ENCODE data around the gene GALNT3.
A peak's percentile ranks its signal among the peaks of the same experiment; 100 is the strongest.

The GALNT3 gene

DNA sequence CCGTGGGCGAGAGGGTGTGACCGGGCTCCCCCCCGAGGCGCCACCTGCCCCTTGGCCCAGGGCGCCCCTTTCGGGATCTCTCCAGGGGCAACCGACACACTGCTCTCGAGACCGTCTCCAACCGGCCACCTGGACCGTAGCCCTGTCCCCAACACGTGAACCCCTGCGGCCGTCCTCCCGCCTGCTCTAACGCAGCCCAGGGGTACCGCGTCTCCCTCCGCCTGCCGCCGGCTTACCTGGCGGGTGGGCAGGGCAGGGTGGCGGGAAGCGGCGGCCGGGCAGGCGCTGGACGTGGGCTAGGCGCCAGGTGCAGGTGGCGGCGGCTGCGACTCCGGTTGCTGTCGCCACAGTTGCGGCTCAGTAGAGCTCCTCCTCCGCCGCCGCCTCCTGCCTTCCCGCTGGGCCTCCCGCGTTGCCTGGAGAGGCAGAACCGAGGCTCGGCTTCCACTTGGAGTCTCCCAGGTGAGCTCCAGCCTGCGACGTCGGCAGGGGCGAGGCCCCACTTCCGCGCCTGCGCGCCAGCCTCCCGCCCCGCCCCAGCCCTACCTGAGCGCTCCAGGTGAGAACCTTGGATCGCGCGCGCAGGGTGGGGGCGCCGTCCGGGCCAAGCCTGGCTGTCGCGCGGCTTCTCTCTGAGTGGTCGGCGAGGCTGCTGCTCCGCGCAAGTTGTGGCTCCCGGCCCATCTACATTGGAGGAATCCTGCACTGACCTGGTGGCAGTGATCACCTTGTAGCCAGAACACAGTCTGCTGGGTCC is at the start of gene GALNT3:
TSS of gene GALNT3 (minus strand) at position 469 of the 757 bp plus-strand sequence. CDS start 23,547 bp downstream, outside the sequence.
- no peak for DNase-seq (ENCODE audit: low spot score)

DNA sequence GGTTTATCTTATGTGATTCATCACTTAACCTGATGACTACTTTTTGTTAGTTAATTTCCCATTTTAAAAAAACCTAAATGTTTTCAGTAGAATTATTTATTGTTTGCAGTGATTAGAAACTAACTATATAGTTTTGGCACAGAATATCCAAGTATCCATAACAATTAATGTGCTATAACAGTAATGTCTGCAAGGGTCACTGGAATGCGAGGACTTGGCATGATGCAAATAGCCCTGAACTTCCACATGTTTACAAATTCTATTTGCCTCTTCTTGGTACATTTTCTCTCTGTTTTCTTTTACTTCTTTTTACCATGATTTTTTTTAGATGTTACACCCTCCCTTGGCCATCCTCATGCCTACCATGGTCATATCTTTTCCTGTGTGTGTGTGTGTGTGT is 49.3 kb upstream of the GALNT3 start:
- no peak for DNase-seq (ENCODE audit: low spot score)

DNA sequence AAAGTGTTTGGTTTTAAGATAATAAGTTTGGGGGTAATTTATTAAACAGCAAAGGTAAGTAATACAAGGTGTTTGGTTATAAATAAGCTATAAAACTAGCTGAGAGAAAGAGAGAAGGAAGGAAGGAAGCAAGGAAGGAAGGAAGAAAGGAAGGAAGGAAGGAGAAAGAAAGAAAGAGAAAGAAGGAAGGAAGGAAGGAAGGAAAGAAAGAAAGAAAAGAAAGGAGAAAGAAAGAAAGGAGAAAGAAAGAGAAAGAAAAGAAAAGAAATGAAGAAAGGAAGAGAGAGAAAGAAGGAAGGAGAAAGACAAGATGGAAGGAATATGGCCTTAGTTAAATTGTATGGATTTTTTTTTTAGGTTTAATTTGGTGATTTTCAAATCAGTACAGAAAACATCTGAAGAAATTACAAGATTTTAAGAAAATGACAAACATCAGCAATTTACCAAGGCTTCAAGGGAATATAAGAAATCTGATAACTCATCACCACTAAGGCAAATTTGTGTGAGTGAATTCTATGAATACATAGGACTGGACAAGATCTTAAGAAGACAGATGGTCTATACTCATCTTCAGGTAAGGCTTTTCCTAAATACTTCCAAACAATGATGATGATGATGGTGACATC is 46.4 kb upstream of the GALNT3 start:
- no peak for DNase-seq (ENCODE audit: low spot score)

DNA sequence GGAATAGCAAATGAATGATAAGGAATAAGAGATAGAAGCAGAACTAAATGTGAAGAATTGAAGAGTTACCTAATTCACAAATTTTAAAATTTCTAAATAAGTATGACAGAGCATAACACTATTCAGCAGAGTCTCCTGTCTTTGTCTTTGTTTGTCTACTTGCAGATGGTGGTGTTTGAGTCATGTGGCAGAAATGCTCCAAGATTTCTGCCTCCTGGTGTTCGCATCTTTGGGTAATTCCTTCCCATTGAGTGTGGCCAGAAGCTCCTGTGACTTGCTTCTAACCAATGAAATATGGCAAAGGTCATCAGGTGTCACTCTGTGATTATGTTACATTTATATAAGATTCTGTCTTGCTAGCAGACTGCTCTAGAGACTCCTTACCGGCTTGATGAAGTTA is 45.6 kb upstream of the GALNT3 start:
- DNase-seq (ENCODE audit: low spot score) = no peak

DNA sequence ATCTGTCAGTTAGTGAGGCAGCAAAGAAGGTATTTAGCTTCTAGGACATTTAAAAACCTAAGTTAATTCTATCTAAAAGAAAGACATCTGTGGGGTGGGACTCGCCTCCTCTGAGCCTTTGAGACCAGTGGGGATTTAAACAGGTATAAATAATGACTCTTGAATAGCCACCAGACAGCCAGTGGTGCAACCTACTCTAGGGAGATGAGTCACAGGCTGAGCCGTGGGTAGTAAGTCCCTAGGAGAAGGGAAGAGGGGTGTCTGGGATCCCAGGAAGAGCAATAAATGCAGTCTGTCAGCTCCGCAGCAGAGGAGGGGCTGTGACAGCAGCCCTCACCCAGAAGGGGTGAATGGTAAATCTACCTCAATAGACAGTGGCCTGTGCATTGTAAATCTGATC is 43.1 kb upstream of the GALNT3 start:
- DNase-seq (ENCODE audit: low spot score) = peak; percentile 21

DNA sequence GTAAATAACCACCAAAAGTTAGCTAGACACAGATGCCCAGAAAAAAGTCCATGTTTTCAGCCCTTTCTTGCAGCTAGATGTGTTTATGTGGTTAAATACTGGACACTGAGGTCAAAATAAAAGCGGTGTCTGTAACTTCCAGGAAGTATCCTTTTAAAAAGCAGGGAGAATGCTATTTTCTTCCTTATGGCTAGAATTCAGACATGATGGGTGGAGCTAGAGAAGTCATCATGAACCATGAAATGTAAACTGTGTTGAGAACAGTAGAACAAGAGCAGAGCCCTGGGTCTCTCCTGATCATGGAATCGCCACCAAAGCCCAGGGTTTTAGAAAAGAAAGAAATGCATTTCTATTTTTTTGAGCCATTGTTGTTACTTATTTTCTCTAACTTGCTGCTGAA is 41.3 kb upstream of the GALNT3 start:
- DNase-seq (ENCODE audit: low spot score) = no peak

DNA sequence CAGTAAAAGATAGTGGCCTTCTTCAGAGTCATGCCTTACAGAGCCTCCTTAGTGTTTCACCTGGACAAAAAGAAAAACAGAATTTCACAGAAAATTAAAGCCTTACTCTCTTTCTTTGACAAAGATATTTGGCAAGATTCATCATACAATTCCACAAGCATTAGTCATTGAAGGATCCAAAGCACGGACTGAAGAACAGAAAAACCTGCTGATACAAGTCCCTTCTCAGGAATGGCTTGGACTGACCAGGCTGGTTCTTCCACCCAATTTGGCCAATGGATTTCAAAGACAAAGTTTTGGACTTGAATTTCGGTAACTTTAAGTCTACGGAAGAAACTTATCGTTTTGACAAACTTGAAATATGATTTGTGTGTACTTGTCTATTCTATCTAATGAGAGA is 39.1 kb upstream of the GALNT3 start:
- DNase-seq (ENCODE audit: low spot score) = peak; percentile 13

DNA sequence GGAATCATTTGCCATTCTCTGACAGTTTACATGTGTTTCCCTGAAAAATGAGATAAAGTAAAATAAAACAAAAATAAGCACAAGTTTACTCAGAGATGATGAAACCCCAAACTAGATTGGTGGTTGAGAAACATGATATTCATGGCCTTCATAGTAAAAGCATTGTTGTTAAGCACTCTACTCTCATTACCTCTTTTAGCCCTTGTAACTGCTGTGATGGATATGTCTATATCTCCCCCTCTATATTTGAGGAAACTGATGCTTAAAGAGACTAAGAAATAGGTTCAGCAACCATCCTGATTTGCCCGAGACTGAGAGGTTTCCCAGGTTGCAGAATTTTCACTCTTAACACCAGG is 33.9 kb upstream of the GALNT3 start:
- no peak for DNase-seq (ENCODE audit: low spot score)

DNA sequence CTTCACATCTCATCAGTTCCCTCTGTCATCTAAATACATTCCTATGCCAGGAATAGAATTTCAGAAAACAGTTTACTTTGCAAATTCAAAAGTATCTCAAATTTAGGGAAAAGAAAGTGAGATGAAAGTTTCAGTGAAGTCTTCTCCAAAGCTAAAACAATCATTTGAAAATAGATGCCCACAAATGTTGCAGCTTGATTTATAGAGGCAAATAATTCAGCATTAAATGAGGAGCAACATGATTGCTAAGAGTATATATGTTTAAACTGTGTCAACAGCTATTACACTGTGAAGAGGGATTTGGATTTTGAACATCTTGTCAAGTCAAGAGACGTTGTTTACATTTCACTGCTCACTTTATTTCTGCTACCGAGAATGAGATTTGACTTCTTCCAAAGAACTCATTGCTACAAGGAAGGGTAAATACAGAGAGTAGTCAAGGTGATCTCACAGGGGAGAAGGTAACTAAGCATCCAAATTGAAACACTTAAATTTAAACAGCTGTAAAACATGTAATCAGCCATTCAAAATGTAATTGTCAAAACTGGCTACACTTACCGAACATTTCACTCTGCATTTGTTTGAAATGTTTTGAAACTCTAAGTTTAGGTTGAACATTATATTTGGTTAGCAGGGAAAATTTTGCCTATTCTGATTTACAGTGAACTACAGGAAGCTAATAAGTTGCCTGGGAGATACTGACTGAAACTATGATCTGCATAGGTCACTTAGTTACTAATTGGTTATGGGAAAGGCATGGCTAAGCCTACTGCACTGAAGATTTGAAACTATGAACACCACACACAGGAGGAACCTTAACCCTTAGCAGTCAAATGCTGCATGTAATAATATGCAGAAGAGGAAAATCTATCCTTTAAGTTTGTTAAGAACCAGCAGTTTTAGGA is 33.2 kb upstream of the GALNT3 start:
- no peak for DNase-seq (ENCODE audit: low spot score)

DNA sequence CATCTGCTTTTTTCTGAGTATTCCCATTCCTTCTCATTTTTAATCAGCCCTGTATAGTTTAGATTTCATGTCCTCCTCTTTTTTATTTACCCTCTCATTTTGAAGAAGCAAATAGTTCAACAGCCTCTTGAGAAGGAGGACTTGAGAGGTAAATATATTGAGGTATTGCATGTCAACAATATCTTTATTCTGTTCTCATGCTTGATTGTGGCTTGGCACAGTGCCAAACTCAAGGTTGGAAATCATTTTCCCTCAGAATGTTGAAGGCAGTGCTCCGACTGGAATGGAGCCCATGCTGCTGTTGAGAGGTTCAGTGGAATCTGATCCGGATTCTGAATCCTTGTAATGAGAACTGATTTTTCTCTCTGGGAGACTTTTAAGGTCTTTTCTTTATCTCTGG is 31.0 kb upstream of the GALNT3 start:
- no peak for DNase-seq (ENCODE audit: low spot score)

DNA sequence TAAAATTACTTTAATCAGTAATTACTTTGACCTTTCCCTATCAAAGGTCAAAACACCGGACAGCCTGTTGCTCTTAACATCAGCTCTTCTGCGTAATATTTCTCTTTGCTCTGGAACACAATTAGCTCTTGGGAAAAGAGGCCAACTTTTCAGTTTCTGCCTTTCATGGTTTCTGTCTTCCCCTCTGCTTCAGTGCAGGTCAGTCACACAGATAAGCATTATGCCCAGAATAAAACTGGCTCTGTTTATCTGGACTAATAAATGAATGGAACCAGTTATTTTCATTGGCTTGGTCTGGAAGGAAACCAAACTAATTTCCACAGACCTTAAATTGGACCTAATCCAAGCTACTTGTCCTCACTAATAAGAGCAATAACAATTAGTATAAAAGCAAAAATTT is 26.2 kb upstream of the GALNT3 start:
- peak; percentile 53 for DNase-seq (ENCODE audit: low spot score)

DNA sequence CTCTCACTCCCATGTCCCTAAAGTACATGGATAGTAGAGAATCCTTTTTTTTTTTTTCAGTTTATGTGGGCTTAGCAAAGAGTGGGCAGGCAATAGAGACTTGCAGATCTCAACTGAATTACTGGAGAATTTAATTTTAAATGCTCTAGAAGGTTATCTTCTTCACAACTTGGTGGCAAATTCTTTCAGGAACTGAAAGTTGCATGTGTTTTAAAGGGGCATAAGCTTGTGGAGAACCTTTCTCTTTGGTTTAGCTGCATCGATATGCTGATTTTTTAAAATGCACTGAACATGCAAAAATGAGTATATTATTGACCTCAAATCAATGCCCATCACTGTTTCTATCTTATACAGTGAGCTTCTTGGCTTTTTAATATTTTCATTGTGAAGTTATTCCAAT is 24.9 kb upstream of the GALNT3 start:
- DNase-seq (ENCODE audit: low spot score) = no peak

DNA sequence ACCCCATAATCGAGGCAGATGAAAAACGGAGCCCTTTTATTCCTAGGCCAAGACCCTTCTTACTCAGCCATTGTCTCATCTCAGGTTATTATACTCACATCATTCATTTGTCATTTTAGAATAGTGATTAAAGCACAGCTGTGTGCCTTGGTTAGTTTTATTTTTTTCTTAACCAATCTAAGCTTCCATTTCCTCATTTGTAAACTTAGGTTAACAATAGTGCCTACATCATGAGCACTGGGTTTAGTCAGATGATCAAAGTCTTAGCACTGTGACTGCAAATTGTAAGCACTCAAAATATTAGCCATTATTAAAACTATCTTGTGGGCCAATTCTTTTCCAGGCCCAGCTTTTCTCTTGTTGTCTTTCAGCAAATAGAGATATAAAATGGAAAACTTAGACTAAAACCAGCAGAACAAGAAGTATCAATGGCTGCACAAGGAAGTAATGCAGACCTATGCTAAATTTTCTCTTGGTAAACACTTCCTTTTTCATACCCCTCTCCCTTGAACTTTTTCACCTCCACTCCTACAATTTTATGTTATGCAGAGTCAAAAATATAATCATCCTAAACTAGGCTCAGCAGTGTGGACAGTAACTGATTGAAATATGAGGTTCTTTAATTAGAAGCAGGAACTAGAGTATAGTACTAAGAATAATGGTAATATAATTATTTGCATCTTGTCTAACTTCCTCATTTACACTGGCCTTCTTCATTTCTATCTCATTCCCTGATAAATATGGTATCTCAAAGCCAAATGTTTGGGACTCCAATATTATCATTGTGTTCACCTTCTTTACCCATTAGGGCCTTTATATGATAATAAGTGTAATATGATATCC is 21.5 kb upstream of the GALNT3 start:
- no peak for DNase-seq (ENCODE audit: low spot score)

DNA sequence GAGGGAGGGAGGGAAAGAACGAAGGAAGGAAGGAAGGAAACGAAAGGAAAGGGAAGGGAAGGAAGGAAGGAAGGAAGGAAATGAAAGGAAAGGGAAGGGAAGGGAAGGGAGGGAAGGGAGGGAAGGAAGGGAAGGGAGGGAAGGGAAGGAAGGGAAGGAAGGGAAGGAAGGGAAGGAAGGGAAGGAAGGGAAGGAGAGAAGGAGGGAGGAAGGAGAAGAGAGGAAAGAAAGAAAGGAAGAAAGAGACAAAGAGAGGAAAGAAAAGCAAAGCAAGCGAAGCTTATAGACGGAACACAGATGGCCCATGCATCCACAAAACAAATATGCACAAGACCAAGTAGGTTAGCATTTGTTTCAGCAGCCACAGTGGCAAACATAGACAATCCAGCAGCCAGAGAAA is 20.4 kb upstream of the GALNT3 start:
- DNase-seq (ENCODE audit: low spot score) = no peak

DNA sequence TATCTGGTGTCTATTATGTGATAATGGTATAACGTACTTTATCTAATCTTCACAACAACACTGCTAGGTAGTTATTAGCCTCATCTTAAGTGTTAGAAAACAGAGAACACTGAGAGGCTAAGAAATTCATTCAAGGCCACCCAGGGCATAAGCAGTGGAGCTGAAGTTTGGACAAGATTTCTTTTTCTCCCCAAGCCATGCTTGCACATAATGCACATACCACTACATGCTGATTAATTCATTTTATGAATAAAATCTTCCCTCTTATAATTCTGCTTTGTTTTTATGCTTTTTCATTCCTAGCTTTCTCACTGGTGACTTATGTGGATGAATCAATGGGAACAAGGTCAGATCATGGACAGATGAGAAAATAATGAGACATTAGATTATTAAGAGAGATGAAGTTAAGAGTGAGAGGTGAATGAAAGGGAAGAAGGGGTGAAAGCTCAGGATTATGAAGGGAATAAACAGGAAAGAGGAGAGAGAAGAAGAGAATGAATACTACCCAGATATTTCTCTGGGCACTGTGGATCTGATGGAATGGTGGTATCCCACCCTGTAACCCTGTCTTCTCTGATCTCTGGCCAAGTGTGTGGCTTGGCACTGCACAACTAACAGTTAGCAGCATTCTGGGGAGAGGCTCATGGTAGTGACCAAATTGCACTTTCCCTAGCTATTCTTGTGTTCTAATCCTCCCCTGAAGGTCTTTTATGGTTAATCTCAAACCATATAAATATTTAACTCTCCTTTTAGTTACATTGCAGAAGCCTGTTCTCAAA is 17.7 kb upstream of the GALNT3 start:
- DNase-seq (ENCODE audit: low spot score) = no peak

DNA sequence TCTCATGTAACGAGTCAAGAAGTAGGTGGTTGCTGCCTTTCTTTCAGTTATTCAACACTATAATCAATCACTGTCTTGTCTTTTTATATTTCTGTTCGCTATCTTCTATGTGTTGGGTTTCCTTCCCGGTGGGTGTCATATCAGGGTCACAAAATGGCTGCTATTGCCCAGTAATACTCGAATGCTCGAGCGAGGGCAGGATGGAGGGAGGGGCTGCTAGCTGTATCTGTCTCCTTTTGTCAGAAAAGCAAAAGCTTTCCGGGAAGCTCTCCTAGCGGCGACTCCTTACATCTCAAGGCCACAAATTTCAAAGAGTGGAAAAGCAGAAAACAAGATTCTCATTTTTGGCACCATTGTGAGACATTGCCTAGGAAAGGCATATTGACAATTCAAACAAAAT is 16.4 kb upstream of the GALNT3 start:
- DNase-seq (ENCODE audit: low spot score) = no peak

DNA sequence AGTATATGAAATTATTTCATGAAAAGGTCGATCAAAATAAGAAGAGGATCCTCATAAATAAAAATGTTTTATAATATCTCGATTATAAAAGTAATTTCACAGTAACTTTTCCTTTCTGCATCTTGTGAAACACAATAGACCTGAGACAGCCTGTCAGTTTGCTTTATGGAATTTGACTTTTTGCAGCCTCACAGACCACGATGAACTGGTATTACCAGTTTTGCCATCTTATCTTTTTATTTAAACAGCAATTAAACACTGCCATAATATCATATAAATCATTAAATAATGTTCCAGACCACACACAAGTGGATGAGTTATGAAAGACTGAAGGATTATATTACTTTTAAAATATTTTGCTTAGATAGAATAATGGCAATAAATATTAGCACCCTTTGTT is 10.7 kb upstream of the GALNT3 start:
- DNase-seq (ENCODE audit: low spot score) = no peak

DNA sequence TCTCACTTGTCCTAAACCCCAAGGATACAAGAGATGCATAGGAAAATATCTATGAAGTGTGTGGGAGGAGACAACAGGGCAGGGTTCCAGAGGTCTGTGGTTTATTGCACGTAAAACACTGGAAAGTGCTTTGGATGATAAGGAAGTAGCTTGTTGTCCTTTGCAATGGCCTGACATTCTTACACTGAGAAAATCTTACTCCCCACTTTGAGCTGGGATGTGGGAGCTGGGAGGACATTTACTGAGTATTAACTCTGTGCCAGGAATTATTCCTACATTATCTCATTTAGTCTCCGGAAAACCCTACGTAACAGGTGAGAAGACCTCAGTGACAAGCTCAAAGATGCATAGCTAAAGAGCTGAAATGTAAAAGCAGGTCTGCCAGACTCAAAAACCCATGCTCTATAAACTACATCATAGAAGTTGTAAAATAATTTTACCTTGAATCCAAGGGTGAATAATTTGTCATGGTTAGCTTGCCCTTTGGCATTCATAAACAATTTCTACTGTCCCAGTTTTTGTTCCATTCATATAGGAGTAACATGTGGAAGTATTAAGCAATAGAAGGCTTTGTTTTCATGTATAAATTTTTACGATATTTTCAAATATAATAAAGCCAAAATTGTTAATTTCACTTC is 9.2 kb upstream of the GALNT3 start:
- DNase-seq (ENCODE audit: low spot score) = peak; percentile 33

DNA sequence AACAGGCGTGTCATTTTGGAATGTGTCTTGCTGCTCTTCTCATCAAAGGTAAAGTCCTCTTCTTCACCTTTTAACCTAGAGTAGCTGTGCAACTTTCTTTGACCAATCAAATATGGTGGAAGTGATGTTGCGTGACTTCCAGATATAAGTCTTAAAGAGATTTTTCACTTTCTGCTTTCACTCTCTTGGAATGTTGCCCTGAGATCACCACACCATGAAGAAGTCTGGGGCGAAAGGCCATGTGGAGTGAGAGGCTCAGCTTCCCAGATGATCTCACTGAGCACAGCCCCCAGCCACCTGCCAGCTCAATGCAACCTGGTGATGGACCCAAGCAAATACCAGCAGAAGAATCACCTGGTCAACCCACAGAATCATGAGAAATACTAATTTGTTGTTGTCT is 7.1 kb upstream of the GALNT3 start:
- no peak for DNase-seq (ENCODE audit: low spot score)

DNA sequence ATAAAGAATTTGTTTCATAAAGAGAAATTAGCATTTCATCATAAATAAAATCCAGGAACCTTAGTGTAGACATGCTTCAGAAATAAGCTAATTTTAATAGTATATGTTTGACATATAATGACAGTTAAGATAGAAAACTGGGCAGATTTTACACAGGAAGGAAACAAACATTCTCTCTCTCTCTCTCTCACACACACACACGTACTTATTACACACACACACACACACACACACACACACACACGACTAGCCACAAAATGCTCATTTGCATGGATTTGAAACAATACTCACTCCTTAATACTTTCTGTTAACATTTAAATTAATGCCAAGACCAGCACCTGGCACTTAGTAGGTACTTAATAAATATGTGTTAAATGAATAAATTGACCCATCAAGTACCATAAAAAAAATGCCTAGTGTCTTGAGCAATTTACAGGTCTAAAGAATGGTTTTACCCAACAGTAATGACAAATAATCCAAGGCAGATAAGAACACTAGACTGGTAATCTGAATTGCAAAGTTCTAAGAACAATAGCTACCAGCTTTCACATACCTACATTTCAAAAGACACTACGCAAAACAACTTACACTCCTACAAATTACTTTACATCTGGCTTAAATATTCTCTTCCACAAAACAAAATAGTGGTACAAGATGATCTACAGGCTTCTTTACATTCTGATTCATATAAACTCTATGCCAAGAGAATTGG is 2.9 kb upstream of the GALNT3 start:
- DNase-seq (ENCODE audit: low spot score) = no peak
